Activated T-helper 9 cell treated with anti-CD3 and anti-CD28 coated beads, Interleukin-2, amount 50 U/mL, for 16 hours (primary cell): ENCODE results near the gene MAD1L1.
"Not testable (repeated sequence)": the region's sequence is repeated elsewhere in the genome, so short reads cannot be mapped to it uniquely, and the experiment has no call there.

Experiments
- DNase-seq: peaks from one replicate; pipeline ENCODE4 v3.0.0-alpha.2; 2020; ENCODE audit warnings: low read depth

MAD1L1 gene

GRCh38 chr7:2173189-2173827, 59.4 kb downstream of the MAD1L1 start:
- DNase-seq, result no peak

GRCh38 chr7:2172311-2173188, 60.2 kb downstream of the MAD1L1 start:
- no peak for DNase-seq

GRCh38 chr7:2171855-2172254, 60.9 kb downstream of the MAD1L1 start:
- no peak for DNase-seq

GRCh38 chr7:2170576-2171521, 61.9 kb downstream of the MAD1L1 start:
- no peak for DNase-seq

- no peak for DNase-seq
Observed at GRCh38 chr7:2169923-2170575, 62.7 kb downstream of the MAD1L1 start.

- no peak for DNase-seq
Observed at GRCh38 chr7:2168615-2169311, 64.0 kb downstream of the MAD1L1 start.

- no peak for DNase-seq
Observed at GRCh38 chr7:2166625-2167280, 66.0 kb downstream of the MAD1L1 start.

GRCh38 chr7:2165610-2166594, 66.8 kb downstream of the MAD1L1 start:
- DNase-seq, result no peak

GRCh38 chr7:2165239-2165609, 67.5 kb downstream of the MAD1L1 start:
- no peak for DNase-seq

GRCh38 chr7:2164646-2165045, 68.1 kb downstream of the MAD1L1 start:
- no peak for DNase-seq

GRCh38 chr7:2163600-2164555, 68.9 kb downstream of the MAD1L1 start:
- DNase-seq, result no peak

- DNase-seq, result no peak
Observed at GRCh38 chr7:2162959-2163358, 69.8 kb downstream of the MAD1L1 start.

GRCh38 chr7:2162004-2162902, 70.5 kb downstream of the MAD1L1 start:
- not testable (repeated sequence) for DNase-seq

- DNase-seq, result no peak
Observed at GRCh38 chr7:2159176-2159520, 73.6 kb downstream of the MAD1L1 start.

GRCh38 chr7:2158331-2159175, 74.2 kb downstream of the MAD1L1 start:
- DNase-seq, result no peak
